Activated gamma-delta T cell treated with Interleukin-2 at 50 U/mL for 16 hours (primary cell): ENCODE results near the gene HS1BP3.

Source experiments
- DNase-seq: peaks from one replicate; pipeline ENCODE4 v3.0.0-alpha.2; 2020

Gene HS1BP3

DNA sequence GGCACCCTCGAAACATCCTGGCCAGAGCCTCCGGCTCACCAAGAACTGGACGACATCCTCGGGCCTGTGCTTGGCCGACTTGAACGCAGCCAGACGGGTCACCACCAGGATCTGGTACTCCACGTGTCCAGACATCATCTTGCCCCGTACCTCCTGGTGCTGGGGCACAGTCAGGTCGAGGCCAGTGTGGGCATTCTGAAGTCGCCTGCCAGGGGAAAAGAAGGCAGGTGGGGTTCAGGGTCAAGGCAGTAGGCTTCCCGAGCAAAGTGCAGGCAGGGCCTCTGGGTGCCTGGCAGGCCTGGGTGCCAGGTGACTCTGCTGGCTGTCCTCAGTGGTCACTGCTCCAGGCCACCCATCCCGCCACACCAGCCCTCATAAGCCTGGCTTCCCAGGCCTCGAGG lies 5.6 kb downstream of the HS1BP3 start:
- DNase-seq, result no peak

- no peak for DNase-seq
These were observed 7.1 kb downstream of the HS1BP3 start for GRCh38 chr2:20643826-20644225.

GRCh38 chr2:20643060-20643459 lies 7.8 kb downstream of the HS1BP3 start:
- DNase-seq, result no peak

DNA sequence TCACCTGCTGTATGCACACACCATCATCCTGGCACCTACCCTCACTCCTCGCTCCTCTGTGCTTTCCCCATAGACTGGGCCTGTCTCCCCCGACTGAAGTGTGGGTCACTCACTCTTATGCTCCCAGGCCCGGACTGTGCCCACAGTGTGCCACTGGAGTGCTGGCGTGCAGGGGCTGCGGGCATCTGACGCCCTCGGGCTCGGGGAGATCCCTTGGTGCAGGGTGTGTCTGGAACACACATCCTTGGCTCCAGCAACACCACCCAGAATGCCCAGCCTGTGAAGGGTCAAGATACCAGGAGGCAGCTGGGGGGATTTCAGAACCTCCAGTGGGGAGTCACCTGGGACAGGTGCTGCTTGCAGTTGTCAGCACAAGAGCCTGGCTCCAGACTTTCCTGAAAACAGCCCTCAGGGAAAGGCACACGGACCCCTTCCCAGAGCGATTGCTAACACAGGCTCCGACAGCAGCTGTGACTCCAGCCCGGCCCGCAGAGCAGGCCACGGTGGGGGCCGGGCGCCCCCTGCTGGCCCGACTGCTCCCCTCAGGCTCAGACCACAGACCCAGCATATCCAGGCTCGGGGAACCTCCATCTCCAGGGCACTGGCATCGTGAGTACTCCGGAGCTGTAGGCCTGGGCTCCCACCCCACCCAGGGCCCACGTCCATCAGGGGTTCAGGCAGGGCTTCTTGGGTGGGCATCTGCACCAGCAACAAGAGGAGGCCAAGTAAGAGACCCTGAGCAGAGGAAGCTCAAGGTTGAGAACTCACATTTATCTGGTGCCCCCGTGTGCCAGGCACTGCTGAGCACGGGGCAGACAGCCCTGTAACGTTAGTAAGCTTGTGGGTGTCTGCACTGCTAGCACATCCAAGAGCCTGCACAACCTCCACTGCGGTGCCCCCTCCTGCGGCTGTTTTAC lies 8.6 kb downstream of the HS1BP3 start:
- peak; percentile 65 for DNase-seq

DNA sequence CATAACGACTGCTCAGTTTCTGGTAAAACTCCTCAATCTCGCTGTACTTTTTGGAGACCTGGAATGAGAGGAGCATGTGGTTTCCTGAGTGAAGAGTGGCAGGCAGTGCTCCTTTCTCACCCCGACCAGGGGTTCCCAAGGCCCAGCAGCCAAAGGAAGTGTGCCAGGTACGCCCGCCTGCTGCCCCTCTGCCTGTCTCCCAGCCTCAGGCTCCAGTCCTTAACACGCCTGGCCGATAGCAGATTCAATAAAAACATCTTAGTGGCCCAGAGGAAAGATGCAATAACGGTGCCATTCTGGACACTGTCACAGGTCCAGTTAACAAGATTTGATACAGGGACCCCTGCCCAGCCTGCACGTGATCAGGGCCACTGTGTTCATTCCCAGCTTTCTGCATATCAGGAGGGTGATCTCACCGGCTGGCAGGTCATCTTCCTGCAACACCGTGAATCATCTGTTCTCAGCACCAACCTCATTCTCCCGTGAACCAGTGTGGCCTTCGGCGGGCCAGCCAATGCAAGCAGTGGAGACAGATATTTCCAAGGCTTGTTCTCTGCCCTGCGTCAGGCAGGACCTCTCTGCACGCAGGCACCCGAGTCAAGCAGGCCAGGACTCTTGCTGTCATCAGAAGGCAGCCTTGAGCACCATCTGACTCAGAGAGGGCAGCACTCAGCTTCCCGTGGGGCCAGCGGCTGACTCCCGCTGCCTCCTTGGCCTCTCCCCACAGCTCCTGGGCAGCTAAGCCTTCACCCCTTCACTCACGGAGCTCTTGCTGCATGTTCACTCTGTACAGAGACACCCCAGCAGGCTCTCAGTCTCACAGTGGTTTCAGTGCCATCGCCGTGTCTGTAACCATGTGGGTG lies 9.5 kb downstream of the HS1BP3 start:
- no peak for DNase-seq

GRCh38 chr2:20640411-20641122 lies 10.3 kb downstream of the HS1BP3 start:
- no peak for DNase-seq

GRCh38 chr2:20638646-20639430 lies 12.1 kb downstream of the HS1BP3 start:
- DNase-seq, result no peak

DNA sequence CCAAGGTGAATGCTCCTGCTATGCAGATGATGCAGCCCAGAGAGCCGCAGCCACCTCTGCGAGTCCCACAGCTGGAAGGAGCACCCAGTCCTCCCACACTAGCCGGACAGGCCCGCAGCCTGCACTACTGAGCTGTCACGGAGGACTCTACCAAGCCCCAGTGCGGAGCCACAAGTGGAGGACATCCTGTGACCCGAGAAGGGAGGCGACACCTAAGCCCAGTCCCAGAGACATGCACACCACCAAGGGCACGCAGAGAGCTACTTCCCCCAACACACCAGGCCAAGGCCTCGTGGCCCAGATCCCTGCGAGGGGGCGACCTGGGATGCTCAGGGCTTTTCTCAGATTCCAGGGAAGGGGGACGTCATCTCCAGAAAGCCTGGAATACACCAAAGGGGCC lies 12.9 kb downstream of the HS1BP3 start:
- no peak for DNase-seq

- DNase-seq, result no peak
These were observed 13.8 kb downstream of the HS1BP3 start for GRCh38 chr2:20637147-20637546.

DNA sequence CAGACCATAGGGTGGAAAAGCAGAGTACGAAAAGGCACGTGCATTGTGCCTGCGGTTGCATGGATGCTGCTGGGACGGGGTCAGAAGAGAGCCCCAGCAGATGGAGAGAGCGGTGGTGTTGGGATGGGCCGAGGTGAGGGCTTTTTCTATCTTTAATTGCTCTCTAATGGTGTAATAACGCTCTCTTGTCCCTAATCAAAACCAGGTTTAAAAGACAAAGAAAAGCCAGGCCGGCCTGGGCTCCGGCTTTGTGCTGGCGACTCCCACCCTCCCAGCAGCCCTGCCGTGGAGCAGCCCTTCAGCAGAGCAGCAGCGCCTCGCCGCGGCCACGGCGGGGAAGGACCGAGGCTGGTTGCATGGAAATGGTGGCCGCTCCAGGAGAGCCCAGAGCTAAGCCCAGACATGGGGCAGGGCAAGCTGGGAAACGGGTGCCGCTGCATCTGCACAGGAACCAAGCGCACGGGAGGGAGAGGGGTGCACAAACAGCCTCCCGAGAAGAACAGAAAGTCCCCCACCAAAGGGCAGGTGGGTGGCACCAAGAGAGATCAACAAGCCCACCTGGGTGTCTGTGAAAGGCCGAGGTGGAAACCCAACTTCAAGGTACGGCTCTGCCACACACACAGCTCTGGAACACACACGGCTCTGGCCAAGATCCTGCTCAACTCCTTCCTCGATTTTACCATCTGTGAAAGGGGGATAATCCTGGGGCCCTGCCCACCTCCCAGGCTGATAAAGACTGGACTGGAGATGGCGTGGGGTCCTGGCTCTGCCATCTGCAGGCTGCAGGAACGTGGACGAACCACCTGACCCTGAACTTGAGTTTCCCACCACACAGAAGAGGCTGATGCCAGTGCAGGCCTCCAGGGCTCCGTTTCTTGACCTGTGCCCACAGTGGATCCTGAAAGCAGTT lies 15.0 kb downstream of the HS1BP3 start:
- DNase-seq, result no peak

DNA sequence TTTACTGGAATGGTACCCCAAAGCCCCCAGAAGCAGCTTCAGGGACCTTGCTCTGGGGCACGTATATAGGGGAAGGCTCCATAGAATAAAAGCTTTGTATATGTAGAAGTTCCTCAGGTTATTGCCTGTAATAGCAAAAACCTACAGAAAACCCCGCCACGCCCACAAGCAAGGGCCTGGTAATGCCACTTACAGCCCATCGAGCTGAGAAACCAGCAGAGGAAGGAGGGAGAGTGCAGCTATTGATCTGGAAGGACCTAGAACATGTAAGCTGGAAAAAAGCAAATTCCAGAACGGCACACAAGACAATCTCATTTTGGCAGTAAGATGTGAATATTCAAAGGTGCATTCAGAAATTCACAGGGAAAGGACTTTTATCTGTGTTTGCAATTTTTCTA lies 15.8 kb downstream of the HS1BP3 start:
- DNase-seq, result no peak

- DNase-seq, result no peak
These were observed 16.3 kb downstream of the HS1BP3 start for GRCh38 chr2:20634507-20635112.

- DNase-seq, result no peak
These were observed 16.9 kb downstream of the HS1BP3 start for GRCh38 chr2:20633794-20634506.

DNA sequence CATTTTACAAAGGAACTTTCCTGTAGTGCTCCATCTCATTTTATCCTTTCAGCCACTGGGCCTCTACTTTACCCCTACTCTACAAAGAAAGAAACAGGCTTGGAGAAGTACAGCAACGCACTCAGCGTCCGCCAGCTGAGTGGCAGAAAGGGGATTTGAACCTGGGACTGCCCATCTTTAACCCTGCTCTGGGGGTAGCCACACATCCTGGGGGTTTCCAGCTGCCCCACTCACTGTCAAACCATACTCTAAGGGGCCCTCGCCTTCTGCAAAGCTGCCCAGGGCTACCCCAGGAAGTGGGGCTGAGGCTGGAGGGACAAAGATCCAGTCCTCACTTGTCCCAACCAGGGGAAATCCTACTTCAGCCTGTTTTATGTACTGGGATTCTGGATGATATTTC lies 17.9 kb downstream of the HS1BP3 start:
- DNase-seq, result no peak

DNA sequence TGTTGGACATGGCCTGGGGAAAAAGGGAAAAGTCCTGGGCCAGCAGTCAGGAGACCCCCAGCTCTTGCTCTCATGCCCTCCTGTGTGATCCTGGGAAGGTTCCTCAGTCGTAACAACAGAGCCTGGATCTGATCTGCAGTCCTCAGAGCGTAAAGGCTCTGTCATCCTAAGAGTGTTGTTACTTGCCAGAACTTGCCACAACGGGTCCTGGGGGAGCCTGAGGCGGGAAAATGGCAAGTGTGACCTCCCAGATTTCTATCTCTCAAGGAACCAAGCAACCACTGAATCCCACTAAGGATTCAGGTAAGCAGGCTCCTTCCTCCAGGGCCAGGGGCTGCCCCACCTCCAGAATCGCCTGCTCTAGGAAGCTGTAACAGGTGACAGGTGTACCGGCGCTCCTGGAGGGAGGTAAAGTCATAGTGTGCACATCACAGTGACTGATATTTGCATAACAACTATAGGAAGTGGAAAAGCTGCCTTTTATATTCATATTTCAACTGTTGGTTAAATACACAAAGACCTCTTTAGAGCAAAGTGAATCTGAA lies 18.4 kb downstream of the HS1BP3 start:
- no peak for DNase-seq

- DNase-seq, result no peak
These were observed 19.1 kb downstream of the HS1BP3 start for GRCh38 chr2:20631617-20632307.

DNA sequence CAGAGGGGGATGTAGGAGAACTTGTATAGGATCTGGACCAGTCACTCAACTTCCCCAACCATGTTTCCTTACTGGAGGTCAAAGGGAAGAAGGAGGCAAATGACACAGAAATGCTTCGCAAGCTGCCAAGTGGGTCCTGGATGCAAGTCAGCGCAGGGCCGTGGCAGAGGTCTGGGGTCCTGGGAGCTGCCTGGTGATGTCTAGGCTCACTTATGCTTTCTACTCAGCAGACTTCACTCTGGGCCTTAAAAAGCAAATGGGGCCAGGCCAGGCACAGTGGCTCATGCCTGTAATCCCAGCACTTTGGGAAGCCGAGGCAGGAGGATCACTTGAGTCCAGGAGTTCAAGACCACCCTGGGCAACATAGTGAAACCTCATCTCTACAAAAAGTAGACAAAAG lies 19.9 kb downstream of the HS1BP3 start:
- no peak for DNase-seq

GRCh38 chr2:20629581-20630171 lies 21.2 kb downstream of the HS1BP3 start:
- DNase-seq, result no peak

DNA sequence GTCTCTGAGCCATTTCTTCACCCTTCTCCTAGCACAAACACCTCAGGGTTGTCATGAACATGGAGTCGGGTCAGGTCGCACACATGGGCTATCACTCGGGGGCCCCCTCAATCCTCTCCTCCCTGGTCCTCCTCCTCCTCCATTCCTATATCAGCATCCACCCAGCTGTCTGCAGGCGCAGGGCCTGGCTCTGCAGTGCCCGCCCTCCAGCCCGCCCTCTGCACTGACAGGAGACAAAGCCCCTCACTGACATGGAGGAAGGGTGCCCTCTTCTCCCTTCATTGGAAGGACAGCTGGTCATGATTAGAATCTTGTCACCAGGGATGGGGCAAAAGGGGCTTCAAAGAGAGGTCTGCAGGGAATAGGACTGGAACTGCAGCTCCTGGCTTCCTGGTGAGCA lies 21.7 kb downstream of the HS1BP3 start:
- no peak for DNase-seq
